K562 (cell line): ENCODE results near the gene BRD7. TPM values are rescaled to one million over a fixed set of nuclear protein-coding genes. Genes with fewer than 3 reads are reported as not detected.

Experiments used
- ATAC-seq: fragments of 200-7000 bp; cut with Tn5 transposase; 3 replicates; pipeline ENCODE4 v1.9.1; 2020; ENCODE audit warnings: moderate library complexity
- BruUV-seq: library from RNA; stranded (reverse); fragments of 400-500 nt; replicated peaks from 2 replicates; lab custom pipeline; 2021; lab: Mats Ljungman, UMichigan
- CTCF ChIA-PET: fragments of 300-600 bp; formaldehyde crosslinking; extraction: SDS; loops from one replicate; lab custom pipeline; 2021; ENCODE audit warnings: low intra/inter-chr PET ratio; lab: Yijun Ruan, JAX
- POLR2A ChIA-PET: fragments of 300-600, 350-650 bp; sonication (Branson Sonifier 250); formaldehyde crosslinking; extraction: SDS; loops from one replicate; lab custom pipeline; 2021; ENCODE audit warnings: antibody characterized with exemption, inconsistent platforms; lab: Yijun Ruan, JAX
- DNase-seq, 4 experiments: peaks; one replicate each; pipeline versions ENCODE4 v3.0.0 to v3.0.0-alpha.2; 2011 to 2018; ENCODE audit warnings: low spot score in 3 of 4, mixed read lengths in 3 of 4; ENCODE audit errors: extremely low read depth in 1 of 4
- FAIRE-seq: peaks from 2 replicates; lab custom pipeline; 2011; peaks lifted over from hg19 to GRCh38; lab: Jason Lieb, UNC
- H2AFZ ChIP-seq: 2 replicates; pipeline ENCODE4 v1.6.0; 2011; ENCODE audit warnings: low read depth, low read length, control low read depth, inconsistent platforms
- H3K27ac ChIP-seq: fragments of 200-600 bp; 3 replicates; pipeline ENCODE4 v1.8.0; 2011; ENCODE audit warnings: low read depth, mild to moderate bottlenecking, control low read depth, inconsistent platforms, low read length, moderate library complexity, mixed read lengths; ENCODE audit errors: extremely low read depth
- H3K27me3 ChIP-seq, 2 experiments: fragments of 300-600 bp in 1 of 2; 2 replicates in 1 of 2; 3 replicates in 1 of 2; pipeline versions ENCODE4 v1.6.0 to v1.8.0; 2011; ENCODE audit warnings: inconsistent platforms in 2 of 2, low read length in 2 of 2, mild to moderate bottlenecking in 1 of 2, mixed read lengths in 1 of 2, moderate library complexity in 1 of 2; ENCODE audit not compliant: control insufficient read depth in 2 of 2, insufficient read depth in 2 of 2
- H3K36me3 ChIP-seq: fragments of 300-600 bp; 3 replicates; pipeline ENCODE4 v1.8.0; 2011; ENCODE audit warnings: mild to moderate bottlenecking, low read length, inconsistent platforms; ENCODE audit not compliant: control insufficient read depth, insufficient read depth
- H3K4me1 ChIP-seq, 2 experiments: fragments of 200-600 bp in 1 of 2; replicated peaks in 1 of 2; 2 replicates in 1 of 2; 3 replicates in 1 of 2; pipeline versions ENCODE4 v1.5.1 to v1.8.0; 2011; ENCODE audit warnings: inconsistent platforms in 2 of 2, low read length in 2 of 2, mild to moderate bottlenecking in 1 of 2, mixed read lengths in 1 of 2, moderate library complexity in 1 of 2; ENCODE audit not compliant: control insufficient read depth in 2 of 2, insufficient read depth in 2 of 2
- H3K4me2 ChIP-seq: 2 replicates; pipeline ENCODE4 v1.6.1; 2011; ENCODE audit warnings: low read length, control low read depth, inconsistent platforms, mixed read lengths; ENCODE audit not compliant: insufficient read depth
- H3K4me3 ChIP-seq: fragments of 200-600 bp; sonication (generic), shearing (Covaris generic); 2 replicates; pipeline ENCODE4 v1.5.1; 2016; ENCODE audit warnings: control low read depth, inconsistent platforms
- H3K79me2 ChIP-seq: fragments of 200-600 bp; 3 replicates; pipeline ENCODE4 v1.8.0; 2011; ENCODE audit warnings: low read length, inconsistent platforms; ENCODE audit not compliant: control insufficient read depth, insufficient read depth
- H3K9ac ChIP-seq, 2 experiments: 2 replicates each; pipeline versions ENCODE4 v1.6.0 to v1.6.1; 2011; ENCODE audit warnings: low read depth in 2 of 2, low read length in 2 of 2, control low read depth in 1 of 2, inconsistent platforms in 1 of 2, mild to moderate bottlenecking in 1 of 2, mixed read lengths in 1 of 2; ENCODE audit not compliant: insufficient read depth in 1 of 2
- H3K9me1 ChIP-seq: one replicate; pipeline ENCODE4 v1.6.0; 2011; ENCODE audit warnings: inconsistent platforms, mild to moderate bottlenecking, low read length, moderate library complexity; ENCODE audit not compliant: control insufficient read depth, insufficient read depth
- H3K9me3 ChIP-seq: replicated peaks from 2 replicates; pipeline ENCODE4 v1.5.1; 2011; ENCODE audit warnings: low read depth, low read length, inconsistent platforms; ENCODE audit not compliant: control insufficient read depth, insufficient read depth
- H4K20me1 ChIP-seq: replicated peaks from 2 replicates; pipeline ENCODE4 v1.6.1; 2011; ENCODE audit warnings: low read length, inconsistent platforms, mixed read lengths; ENCODE audit not compliant: control insufficient read depth, insufficient read depth
- FOSL1 ChIP-seq: fragments of 200-800 bp; sonication (Bioruptor generic); conservative IDR thresholded peaks from 2 replicates; pipeline ENCODE4 v1.6.1; 2016; ENCODE audit warnings: missing genetic modification characterization, missing compliant biosample characterization
- HDGF ChIP-seq: fragments of 450-650 bp; IDR thresholded peaks from 2 replicates; pipeline ENCODE4 v1.6.1; 2016
- HMG20B ChIP-seq: fragments of 250-450 bp; sonication (Bioruptor Pico); IDR thresholded peaks from 2 replicates; pipeline ENCODE4 v1.5.0; 2021; ENCODE audit warnings: mild to moderate bottlenecking
- IFI16 ChIP-seq: fragments of 250-450 bp; sonication (Bioruptor Pico); IDR thresholded peaks from 2 replicates; pipeline ENCODE4 v2.1.2; 2022; ENCODE audit warnings: mild to moderate bottlenecking, inconsistent platforms
- MYNN ChIP-seq, 2 experiments: sonication (generic); formaldehyde crosslinking in 1 of 2; IDR thresholded peaks; 2 replicates each; pipeline versions ENCODE4 v1.5.0 to v1.6.1; 2016 to 2020; ENCODE audit warnings: antibody characterized with exemption in 1 of 2, missing genetic modification reagents in 1 of 2
- NFE2 ChIP-seq: IDR thresholded peaks from 2 replicates; pipeline ENCODE4 v1.6.1; 2014; ENCODE audit warnings: antibody characterized with exemption, low read depth
- PML ChIP-seq: IDR thresholded peaks from 2 replicates; pipeline ENCODE4 v1.6.1; 2012; ENCODE audit warnings: low read length, inconsistent platforms
- POLR2G ChIP-seq: fragments of 200-400 bp; formaldehyde crosslinking; IDR thresholded peaks from 2 replicates; pipeline ENCODE4 v1.6.1; 2017; ENCODE audit warnings: low read depth, mild to moderate bottlenecking, antibody characterized with exemption, low read length, moderate library complexity
- RB1 ChIP-seq: fragments of 450-650 bp; IDR thresholded peaks from 2 replicates; pipeline ENCODE4 v1.6.1; 2017; ENCODE audit warnings: low read depth, mild to moderate bottlenecking
- SLC30A9 ChIP-seq: fragments of 250-450 bp; sonication (Bioruptor Pico); IDR thresholded peaks from 2 replicates; pipeline ENCODE4 v1.8.0; 2022; ENCODE audit warnings: mild to moderate bottlenecking, moderate library complexity
- SMAD4 ChIP-seq: fragments of 250-450 bp; sonication (Bioruptor Pico); conservative IDR thresholded peaks from 2 replicates; pipeline ENCODE4 v1.8.0; 2021; ENCODE audit warnings: inconsistent platforms, mild to moderate bottlenecking, moderate library complexity
- SPI1 ChIP-seq: IDR thresholded peaks from 2 replicates; pipeline ENCODE4 v1.6.1; 2011; ENCODE audit warnings: low read depth, low read length, control low read depth, borderline replicate concordance
- TCF7 ChIP-seq: sonication (generic); IDR thresholded peaks from 2 replicates; pipeline ENCODE4 v1.6.1; 2016; ENCODE audit warnings: antibody characterized with exemption, borderline replicate concordance
- ZFP36 ChIP-seq: fragments of 150-350 bp; IDR thresholded peaks from 2 replicates; pipeline ENCODE4 v1.6.1; 2018; ENCODE audit warnings: low read length, low read depth; ENCODE audit not compliant: partially characterized antibody
- ZFX ChIP-seq: sonication (generic); formaldehyde crosslinking; IDR thresholded peaks from 2 replicates; pipeline ENCODE4 v1.8.0; 2022; ENCODE audit warnings: mild to moderate bottlenecking, missing genetic modification reagents, moderate library complexity
- ZNF124 ChIP-seq: sonication (generic); formaldehyde crosslinking; IDR thresholded peaks from 2 replicates; pipeline ENCODE4 v1.8.1; 2022; ENCODE audit warnings: missing genetic modification reagents
- ZNF551 ChIP-seq: fragments of 250-450 bp; sonication (Bioruptor Pico); IDR thresholded peaks from 2 replicates; pipeline ENCODE4 v1.5.0; 2021; ENCODE audit warnings: mild to moderate bottlenecking, moderate library complexity
- WGBS: fragments of 100-300 bp; shearing (Covaris generic); methylation state at CpG from one replicate; pipeline ENCODE4 v1.1.6; 2016; ENCODE audit warnings: low coverage, mixed read lengths; ENCODE audit not compliant: insufficient coverage; ENCODE audit errors: missing lambda C conversion rate; 5-methylcytosine and 5-hydroxymethylcytosine counted together
- in situ Hi-C: fragments of 300-500 bp; cut with MboI; formaldehyde crosslinking; loops from 4 replicates; pipeline ENCODE4 v1.15.0; 2018; ENCODE audit warnings: inconsistent platforms, mixed read lengths
- intact Hi-C: fragments of 100-400 bp; cut with micrococcal nuclease; formaldehyde crosslinking; loops from 2 replicates; pipeline ENCODE4 v1.14.2; 2022
- polyA plus RNA-seq, 8 experiments: library from polyadenylated mRNA; depleted of rRNA in 4 of 8; stranded (reverse) in 5 of 8; unstranded in 3 of 8; fragments of >200 nt; fragmentation: Nextera tagmentation in 2 of 8; fragmentation: Illumina TruSeq in 1 of 8; extraction: Ambion mirVana in 2 of 8; extraction: Trizol in 1 of 8; gene quantifications; 2 replicates each; pipeline versions ENCODE4 v1.2.1 to v1.2.3, GENCODE V29; 2011 to 2014; ENCODE audit warnings: inconsistent platforms in 1 of 8, missing spikeins in 1 of 8
- total RNA-seq, 7 experiments: library from RNA; depleted of rRNA in 6 of 7; stranded (reverse); fragments of >200 nt in 6 of 7; fragmentation: Illumina TruSeq in 2 of 7; extraction: Trizol in 2 of 7; gene quantifications; 2 replicates each; pipeline versions ENCODE4 v1.2.1 to v1.2.3, GENCODE V29; 2011 to 2021; ENCODE audit warnings: low replicate concordance in 1 of 7
- TF ChIP-seq, protein P1 (sequence below): fragments of 200-800 bp; sonication (Bioruptor generic); IDR thresholded peaks from 2 replicates; pipeline ENCODE4 v1.6.1; 2017; ENCODE audit warnings: missing genetic modification characterization, missing compliant biosample characterization

The BRD7 gene
- total and polyA plus RNA-seq, 9 of the 15 experiments (the other 6 are each of a cell fraction or from before 2014, with no cell fraction given), result 20.6 to 101 (median 68.7) TPM

DNA sequence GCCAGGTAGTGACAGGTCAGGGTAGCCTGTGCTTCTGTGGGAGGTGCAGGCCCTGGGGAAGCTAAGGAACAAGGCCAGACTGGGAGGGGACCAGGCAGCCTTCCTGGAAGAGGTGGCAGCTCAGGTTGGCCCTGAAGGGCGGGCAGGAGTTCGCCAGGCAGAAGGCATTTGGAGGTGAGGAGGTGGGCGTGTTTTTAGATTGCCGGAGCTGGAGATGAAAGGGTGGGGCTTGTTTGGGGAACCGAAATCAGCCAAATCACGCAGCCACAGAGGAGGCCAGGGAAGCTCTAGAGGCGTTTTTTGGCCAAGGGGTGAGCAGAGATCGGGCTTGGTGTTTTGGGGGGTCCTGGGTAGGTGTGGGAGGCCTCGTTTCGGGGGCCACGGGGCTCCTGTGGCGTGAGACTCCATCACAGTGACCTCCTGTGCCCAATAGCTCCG lies 94.9 kb downstream of the BRD7 start:
- Histone ChIP-seq H3K9me3 (no peaks in the 10 kb centered on the region), H3K79me2 (peaks cover 98% of the 10 kb centered on the region), H3K36me3 (peaks cover 60% of the 10 kb centered on the region), H3K9ac (peak overlapping the region in 1 of 2 experiments; percentile 84; a peak in 2 of 4 replicates), H3K27ac (peak overlapping the region; percentile 59; the same call in 2 of the 3 replicates), H3K4me2 (peak overlapping the region; percentile 53), H4K20me1 (peaks cover 23% of the 10 kb centered on the region; the same call in 1 of the 2 replicates), H3K9me1 (peaks cover 3% of the 10 kb centered on the region), H3K27me3 (no peaks in the 10 kb centered on the region), H3K4me1 (peaks cover 39 to 69% of the 10 kb centered on the region in 2 experiments; a peak in 4 of 5 replicates), H3K4me3 (no peak overlapping the region; the same call in 1 of the 2 replicates), H2AFZ (no peak overlapping the region)
- POLR2A ChIA-PET, result interaction anchor here (0.6 to 5.1 kb wide), 6 partner anchors 10 to 28 kb away, joined by 3 to 34 read pairs (median 4); no protein-coding TSS in a partner anchor
- FAIRE-seq (peak; percentile 81), ATAC-seq (peak; percentile 59), DNase-seq (peak in 2 of 4 experiments; percentile 33 to 56)
- WGBS, result 32% methylated on average over 12 of the region's 13 CpGs
- intact Hi-C loops, result no loop called here
- in situ Hi-C loops, result loop anchor here (25.0 kb wide), 1 partner anchor 1662 kb away; the partner anchor contains the start of gene N4BP1
- no TSS peak for BruUV-seq
- CTCF ChIA-PET, result no interaction called here
- TF ChIP-seq PML (no peak), IFI16 (CRISPR knock-in tag) (no peak), ZNF551 (CRISPR knock-in tag) (no peak), HDGF (peak; percentile 61; the same call in 1 of the 2 replicates), ZFX (CRISPR knock-in tag) (no peak), SMAD4 (CRISPR knock-in tag) (no peak), MYNN (IDR thresholded peaks at IDR 0.05) (0 out of 2 replicates have a peak, but pooled peaks have one; percentile 27), MYNN (CRISPR knock-in tag; IDR thresholded peaks at IDR 0.05) (no peak), ZFP36 (peak; percentile 96), ZNF124 (CRISPR knock-in tag) (no peak), HMG20B (CRISPR knock-in tag) (no peak), NFE2 (peak; percentile 36; the same call in 1 of the 2 replicates), FOSL1 (no peak), POLR2G (0 out of 2 replicates have a peak, but pooled peaks have one; percentile 23), TCF7 (no peak), SPI1 (0 out of 2 replicates have a peak, but pooled peaks have one; percentile 5), RB1 (no peak), SLC30A9 (CRISPR knock-in tag) (no peak)
- TF ChIP-seq, protein P1, sequence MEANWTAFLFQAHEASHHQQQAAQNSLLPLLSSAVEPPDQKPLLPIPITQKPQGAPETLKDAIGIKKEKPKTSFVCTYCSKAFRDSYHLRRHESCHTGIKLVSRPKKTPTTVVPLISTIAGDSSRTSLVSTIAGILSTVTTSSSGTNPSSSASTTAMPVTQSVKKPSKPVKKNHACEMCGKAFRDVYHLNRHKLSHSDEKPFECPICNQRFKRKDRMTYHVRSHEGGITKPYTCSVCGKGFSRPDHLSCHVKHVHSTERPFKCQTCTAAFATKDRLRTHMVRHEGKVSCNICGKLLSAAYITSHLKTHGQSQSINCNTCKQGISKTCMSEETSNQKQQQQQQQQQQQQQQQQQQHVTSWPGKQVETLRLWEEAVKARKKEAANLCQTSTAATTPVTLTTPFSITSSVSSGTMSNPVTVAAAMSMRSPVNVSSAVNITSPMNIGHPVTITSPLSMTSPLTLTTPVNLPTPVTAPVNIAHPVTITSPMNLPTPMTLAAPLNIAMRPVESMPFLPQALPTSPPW (CRISPR knock-in tag), result peak; percentile 37; the same call in 1 of the 2 replicates
